WI38 (cell line): ENCODE measurements around the gene PGLYRP2.

ENCODE experiments used
- H3K4me3 ChIP-seq: 2 replicates; pipeline ENCODE4 v1.5.1; 2011; ENCODE audit warnings: low read depth, mild to moderate bottlenecking, control low read depth, low read length
- CTCF ChIP-seq: IDR thresholded peaks from 2 replicates; pipeline ENCODE4 v1.5.1; 2012; ENCODE audit warnings: low read depth, mild to moderate bottlenecking, control low read depth, low read length

The PGLYRP2 gene

GRCh38 chr19:15439821-15440641 is 39.3 kb downstream of the PGLYRP2 start:
- H3K4me3 ChIP-seq, result no peak overlapping the region
- TF ChIP-seq CTCF, result no peak

GRCh38 chr19:15439078-15439799 is 40.1 kb downstream of the PGLYRP2 start:
- no peak overlapping the region for H3K4me3 ChIP-seq
- no peak for TF ChIP-seq CTCF

GRCh38 chr19:15438577-15438976 is 40.7 kb downstream of the PGLYRP2 start:
- no peak for TF ChIP-seq CTCF
- H3K4me3 ChIP-seq, result no peak overlapping the region

- H3K4me3 ChIP-seq, result no peak overlapping the region
Observed at GRCh38 chr19:15438124-15438496, 41.2 kb downstream of the PGLYRP2 start.

GRCh38 chr19:15437355-15438123 is 41.8 kb downstream of the PGLYRP2 start:
- H3K4me3 ChIP-seq, result no peak overlapping the region
- peak; percentile 27; the same call in 1 of the 2 replicates for TF ChIP-seq CTCF

More at GRCh38 chr19:15438124-15438496, 41.2 kb downstream of the PGLYRP2 start:
- no peak for TF ChIP-seq CTCF

GRCh38 chr19:15436826-15437110 is 42.5 kb downstream of the PGLYRP2 start:
- no peak overlapping the region for H3K4me3 ChIP-seq
- TF ChIP-seq CTCF, result no peak
